NCI-H1105 treated with DMSO at 0.1 percent for 48 hours (cell line): ENCODE results near the gene LMAN2.
A peak's percentile ranks its signal among the peaks of the same experiment; 100 is the strongest.
"Not testable (repeated sequence)": the region's sequence is repeated elsewhere in the genome, so short reads cannot be mapped to it uniquely, and the experiment has no call there.

Experiments
- DNase-seq: peaks from one replicate; lab custom pipeline; 2025; lab: John Stamatoyannopoulos, UW

Gene LMAN2

GRCh38 chr5:177306674-177307543 is 44.6 kb downstream of the LMAN2 start:
- no peak for DNase-seq

- not testable (repeated sequence) for DNase-seq
Measured at GRCh38 chr5:177306103-177306640, 45.3 kb downstream of the LMAN2 start.

GRCh38 chr5:177304392-177305119 is 46.9 kb downstream of the LMAN2 start:
- DNase-seq = no peak

GRCh38 chr5:177303925-177304391 is 47.5 kb downstream of the LMAN2 start:
- DNase-seq = no peak

GRCh38 chr5:177303121-177303924 is 48.1 kb downstream of the LMAN2 start, which contains the start of the genes PRELID1 and RAB24:
Gene PRELID1, plus strand, starts transcription at chr5:177303799. Its CDS starts 187 bp downstream, at chr5:177303986.
Gene RAB24, minus strand, starts transcription at chr5:177303719. Its CDS starts 431 bp downstream, at chr5:177303288.
- DNase-seq = peak; percentile 69

GRCh38 chr5:177302354-177303110 is 48.9 kb downstream of the LMAN2 start:
- no peak for DNase-seq

GRCh38 chr5:177301503-177302165 is 49.8 kb downstream of the LMAN2 start:
- peak; percentile 91 for DNase-seq

- DNase-seq = no peak
Measured at GRCh38 chr5:177300951-177301350, 50.5 kb downstream of the LMAN2 start.

GRCh38 chr5:177300236-177300880 is 51.1 kb downstream of the LMAN2 start:
- DNase-seq = no peak

- DNase-seq = no peak
Measured at GRCh38 chr5:177299697-177300096, 51.8 kb downstream of the LMAN2 start.

- DNase-seq = no peak
Measured at GRCh38 chr5:177297922-177298321, 53.5 kb downstream of the LMAN2 start.

GRCh38 chr5:177296581-177296980 is 54.9 kb downstream of the LMAN2 start:
- DNase-seq = no peak

- DNase-seq = no peak
Measured at GRCh38 chr5:177295924-177296323, 55.5 kb downstream of the LMAN2 start.

GRCh38 chr5:177294632-177295031 is 56.8 kb downstream of the LMAN2 start:
- DNase-seq = no peak

- DNase-seq = no peak
Measured at GRCh38 chr5:177293819-177294581, 57.5 kb downstream of the LMAN2 start.

GRCh38 chr5:177291735-177292134 is 59.7 kb downstream of the LMAN2 start:
- no peak for DNase-seq

GRCh38 chr5:177290816-177291596 is 60.5 kb downstream of the LMAN2 start:
- no peak for DNase-seq

- DNase-seq = no peak
Measured at GRCh38 chr5:177288191-177288590, 63.3 kb downstream of the LMAN2 start.
